IMR-90 (cell line): ENCODE data around the gene TMA7.

Experiments used
- CHD1 ChIP-seq: IDR thresholded peaks from 2 replicates; pipeline ENCODE4 v1.6.1; 2012; ENCODE audit warnings: low read depth, low read length, improper control_type of control experiment
- TF ChIP-seq, protein P1 (sequence below): conservative IDR thresholded peaks from 2 replicates; pipeline ENCODE4 v1.5.1; 2012; ENCODE audit warnings: mild to moderate bottlenecking, low read depth, low read length, improper control_type of control experiment

DNA sequence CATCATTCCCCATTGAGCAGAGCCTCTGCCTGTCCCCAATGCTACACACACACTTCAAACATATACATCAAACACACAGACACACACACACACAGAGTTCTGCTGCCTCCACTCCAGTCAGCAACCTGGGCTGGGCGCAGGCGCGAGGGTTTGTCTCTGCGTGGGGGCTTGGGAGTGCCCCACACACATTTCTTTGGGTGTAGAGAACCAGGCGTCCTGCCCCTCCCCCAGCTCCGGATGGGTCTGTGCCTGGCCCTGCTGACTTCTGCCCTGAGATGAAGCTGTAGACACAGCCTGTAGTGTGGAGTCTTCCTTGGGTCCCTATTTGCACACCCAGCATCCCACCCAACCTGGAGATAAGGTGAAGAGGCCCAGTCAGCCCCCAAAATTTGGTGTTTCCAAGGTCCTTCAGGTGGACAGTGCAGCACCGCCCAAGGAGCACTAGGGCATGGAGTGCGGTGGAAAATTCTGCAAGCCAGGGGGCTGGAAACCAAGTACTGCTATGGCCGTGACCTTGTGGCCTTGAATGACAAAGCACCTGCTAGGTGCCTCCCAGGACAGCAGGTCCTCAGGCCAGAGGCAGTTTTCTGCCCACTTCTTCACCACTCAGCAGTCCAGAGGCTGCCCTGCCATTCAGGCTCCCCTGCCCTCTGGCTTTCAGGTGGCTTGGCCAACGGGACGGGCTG lies 41.2 kb upstream of the TMA7 start:
- TF ChIP-seq, protein P1, sequence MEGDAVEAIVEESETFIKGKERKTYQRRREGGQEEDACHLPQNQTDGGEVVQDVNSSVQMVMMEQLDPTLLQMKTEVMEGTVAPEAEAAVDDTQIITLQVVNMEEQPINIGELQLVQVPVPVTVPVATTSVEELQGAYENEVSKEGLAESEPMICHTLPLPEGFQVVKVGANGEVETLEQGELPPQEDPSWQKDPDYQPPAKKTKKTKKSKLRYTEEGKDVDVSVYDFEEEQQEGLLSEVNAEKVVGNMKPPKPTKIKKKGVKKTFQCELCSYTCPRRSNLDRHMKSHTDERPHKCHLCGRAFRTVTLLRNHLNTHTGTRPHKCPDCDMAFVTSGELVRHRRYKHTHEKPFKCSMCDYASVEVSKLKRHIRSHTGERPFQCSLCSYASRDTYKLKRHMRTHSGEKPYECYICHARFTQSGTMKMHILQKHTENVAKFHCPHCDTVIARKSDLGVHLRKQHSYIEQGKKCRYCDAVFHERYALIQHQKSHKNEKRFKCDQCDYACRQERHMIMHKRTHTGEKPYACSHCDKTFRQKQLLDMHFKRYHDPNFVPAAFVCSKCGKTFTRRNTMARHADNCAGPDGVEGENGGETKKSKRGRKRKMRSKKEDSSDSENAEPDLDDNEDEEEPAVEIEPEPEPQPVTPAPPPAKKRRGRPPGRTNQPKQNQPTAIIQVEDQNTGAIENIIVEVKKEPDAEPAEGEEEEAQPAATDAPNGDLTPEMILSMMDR, result no peak
- TF ChIP-seq CHD1, result no peak
